AG20443 (cell line): ENCODE data around the gene KCNG3.
"Not testable (repeated sequence)": the region's sequence is repeated elsewhere in the genome, so short reads cannot be mapped to it uniquely, and the experiment has no call there.

ENCODE experiments used
- DNase-seq: peaks from one replicate; pipeline ENCODE4 v3.0.0; 2012; ENCODE audit warnings: low spot score, mixed read lengths

Gene KCNG3

GRCh38 chr2:42429352-42429751, 64.4 kb downstream of the KCNG3 start:
- DNase-seq, result no peak

GRCh38 chr2:42425697-42426096, 68.1 kb downstream of the KCNG3 start:
- no peak for DNase-seq

DNA sequence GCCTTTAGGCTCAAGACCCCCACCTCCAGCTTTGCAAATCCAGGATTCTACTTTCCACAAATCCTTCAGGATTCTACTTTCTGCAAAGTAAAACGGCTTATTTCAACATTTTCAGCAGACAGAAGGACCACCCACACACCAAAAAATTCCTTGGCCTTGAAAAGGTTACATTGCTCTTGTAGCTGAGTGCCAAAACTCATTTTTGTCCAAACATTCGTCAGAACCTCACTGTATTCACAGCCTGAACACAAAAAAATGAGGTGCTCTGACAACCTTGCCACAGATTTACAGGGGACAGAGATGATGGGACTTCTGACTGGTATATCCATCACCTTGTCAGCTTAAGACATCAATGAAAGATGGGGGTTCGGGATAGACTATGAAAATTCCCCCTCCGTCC, 69.7 kb downstream of the KCNG3 start:
- DNase-seq, result peak; percentile 45

DNA sequence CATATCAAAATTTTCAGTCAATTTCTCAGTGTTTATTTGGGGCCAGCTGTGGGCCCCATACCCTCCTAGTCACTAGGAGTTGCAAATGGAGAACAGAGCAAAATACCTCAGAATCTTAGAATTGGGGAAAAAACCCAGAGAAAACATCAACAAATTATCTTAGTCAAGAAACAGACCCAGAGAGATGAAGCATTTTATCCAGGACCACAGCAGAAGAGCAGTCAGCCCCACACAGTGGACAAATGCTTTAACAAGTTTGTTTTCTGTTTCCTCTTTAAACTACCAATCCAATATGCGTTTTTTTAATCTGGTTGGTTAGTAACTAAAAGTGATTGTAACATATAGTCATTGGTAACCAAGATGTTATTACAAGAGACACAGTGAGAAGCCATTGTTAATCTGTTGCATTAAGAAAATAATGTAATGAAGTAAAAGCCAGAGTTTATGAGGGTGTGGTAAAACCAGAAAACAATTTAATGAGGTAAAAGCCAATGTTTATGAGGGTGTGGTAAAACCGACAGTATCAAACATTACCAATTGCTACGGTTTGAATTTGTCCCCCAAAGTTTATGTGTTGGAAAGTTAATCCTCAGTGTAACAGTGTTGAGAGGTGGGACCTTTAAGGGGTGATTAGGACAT, 72.1 kb downstream of the KCNG3 start:
- no peak for DNase-seq

DNA sequence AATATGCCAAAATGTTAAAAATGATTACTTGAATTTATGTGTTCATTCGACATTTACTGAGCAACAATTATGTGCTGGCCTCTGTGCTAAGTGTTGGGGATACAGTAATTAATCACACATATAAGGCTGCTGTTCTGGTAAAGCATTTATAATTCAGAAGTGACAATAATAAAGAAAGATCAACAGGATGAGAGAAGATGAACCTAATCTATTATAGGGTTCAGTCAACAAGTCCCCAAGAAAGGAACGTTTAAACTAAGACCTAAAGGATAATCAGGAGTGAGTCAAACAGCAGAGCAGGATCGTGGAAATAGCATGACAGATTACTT, 72.7 kb downstream of the KCNG3 start:
- DNase-seq, result no peak

DNA sequence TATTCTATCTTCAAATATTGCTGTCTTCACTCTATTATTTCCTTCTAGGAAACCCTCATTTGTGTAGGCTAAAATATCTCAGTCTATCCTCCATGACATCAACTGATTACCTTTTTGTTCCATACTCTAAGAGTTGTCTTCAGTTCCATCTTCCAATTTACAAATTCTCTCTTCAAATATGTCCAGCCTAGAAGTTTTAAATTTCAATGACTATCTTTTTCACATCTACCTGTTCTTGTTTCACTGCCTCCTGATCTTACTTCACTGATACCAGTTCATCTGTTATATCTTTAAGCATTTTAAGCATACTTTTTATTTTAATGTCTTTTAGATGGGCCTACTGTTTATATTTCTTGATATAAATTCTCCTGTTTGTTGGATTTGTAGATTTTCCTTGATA, 79.1 kb downstream of the KCNG3 start:
- no peak for DNase-seq

- no peak for DNase-seq
These were observed 79.6 kb downstream of the KCNG3 start for GRCh38 chr2:42414158-42414557.

DNA sequence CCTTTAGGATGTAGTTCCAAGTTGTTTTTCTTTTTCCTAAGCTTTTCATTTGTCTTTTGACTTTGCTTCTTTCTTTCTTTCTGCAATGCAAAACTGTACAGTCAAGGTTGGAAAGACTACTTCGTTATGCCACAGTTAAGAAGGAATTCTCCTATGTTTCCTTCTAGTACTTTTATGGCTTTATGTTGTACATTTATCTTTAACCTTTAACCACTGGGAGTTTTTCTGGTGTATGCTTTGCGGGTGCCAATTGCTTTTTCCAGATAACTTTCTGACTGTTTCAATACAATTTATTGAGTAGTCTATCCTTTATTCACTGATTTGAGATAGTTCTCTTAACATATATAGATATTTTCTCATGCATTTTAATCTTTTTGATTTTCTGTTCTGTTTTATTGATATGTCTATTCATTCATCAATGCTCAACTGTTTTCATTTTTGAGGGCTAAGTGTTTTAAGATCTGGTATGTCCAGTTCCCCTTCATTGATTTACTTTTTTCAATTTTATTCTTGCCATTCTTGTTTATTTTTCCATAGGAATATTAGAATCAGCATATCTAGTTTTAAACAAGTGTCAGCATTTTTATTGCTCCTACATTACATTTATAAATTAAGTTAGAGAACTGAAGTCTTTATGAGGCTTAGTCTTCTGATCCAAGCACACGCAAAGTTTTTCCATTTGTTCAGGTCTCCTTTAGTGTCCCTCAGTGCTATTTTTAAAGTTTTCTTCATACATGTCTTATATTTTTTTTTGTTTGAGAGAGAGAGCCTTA, 82.9 kb downstream of the KCNG3 start:
- no peak for DNase-seq

DNA sequence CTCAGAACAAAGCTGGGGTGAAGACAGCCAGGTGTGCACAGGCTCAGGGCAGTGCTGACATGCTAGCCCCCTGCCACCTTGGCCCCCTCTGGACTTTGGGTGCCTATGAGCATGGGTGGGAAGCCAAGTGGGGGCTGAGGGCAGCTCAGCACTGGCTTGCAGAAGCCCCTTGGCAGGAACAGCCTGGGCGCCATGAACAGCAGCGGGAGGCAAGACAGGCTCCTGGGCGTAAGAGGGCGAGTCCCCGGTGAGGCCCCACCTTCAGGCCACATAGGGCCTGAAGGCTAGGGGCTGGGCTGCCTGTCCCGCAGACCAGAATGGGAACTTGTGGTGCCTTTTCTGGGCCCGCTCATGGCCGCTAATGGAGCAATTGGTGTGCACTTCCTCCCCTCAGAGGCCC, 85.8 kb downstream of the KCNG3 start:
- no peak for DNase-seq

- DNase-seq, result no peak
These were observed 86.3 kb downstream of the KCNG3 start for GRCh38 chr2:42407476-42407875.

DNA sequence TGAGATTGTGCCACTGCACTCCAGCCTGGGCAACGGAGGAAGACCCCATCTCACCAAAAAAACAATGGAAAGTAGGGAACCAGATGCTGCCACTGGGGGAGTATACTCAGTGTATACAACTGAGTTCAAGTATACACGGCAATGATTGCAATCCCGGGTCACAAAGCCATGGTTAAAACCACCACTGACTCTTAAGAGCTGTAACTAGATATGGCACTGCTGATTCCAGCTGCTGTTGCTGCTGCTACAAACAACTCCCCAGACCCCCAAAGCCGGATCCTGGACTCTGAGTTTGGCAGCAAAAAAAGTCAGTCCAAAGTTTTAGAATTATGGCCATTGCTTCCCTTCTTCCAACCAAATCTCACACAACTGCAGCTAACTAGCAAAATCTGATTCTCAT, 89.1 kb downstream of the KCNG3 start:
- DNase-seq, result no peak

- no peak for DNase-seq
These were observed 92.0 kb downstream of the KCNG3 start for GRCh38 chr2:42401773-42402172.

- not testable (repeated sequence) for DNase-seq
These were observed 95.7 kb downstream of the KCNG3 start for GRCh38 chr2:42398052-42398451.

GRCh38 chr2:42393320-42393719, 100.5 kb downstream of the KCNG3 start:
- DNase-seq, result not testable (repeated sequence)

- DNase-seq, result no peak
These were observed 101.6 kb downstream of the KCNG3 start for GRCh38 chr2:42392191-42392590.
